SH-SY5Y (cell line): ENCODE measurements around the gene SLC35F6.

ENCODE experiments used
- GATA2 ChIP-seq: IDR thresholded peaks from 2 replicates; pipeline ENCODE4 v1.6.1; 2011; ENCODE audit warnings: mild to moderate bottlenecking, low read depth, low read length
- GATA3 ChIP-seq: IDR thresholded peaks from 2 replicates; pipeline ENCODE4 v1.6.1; 2011; ENCODE audit warnings: low read depth, mild to moderate bottlenecking, low read length, moderate library complexity

The SLC35F6 gene, protein sequence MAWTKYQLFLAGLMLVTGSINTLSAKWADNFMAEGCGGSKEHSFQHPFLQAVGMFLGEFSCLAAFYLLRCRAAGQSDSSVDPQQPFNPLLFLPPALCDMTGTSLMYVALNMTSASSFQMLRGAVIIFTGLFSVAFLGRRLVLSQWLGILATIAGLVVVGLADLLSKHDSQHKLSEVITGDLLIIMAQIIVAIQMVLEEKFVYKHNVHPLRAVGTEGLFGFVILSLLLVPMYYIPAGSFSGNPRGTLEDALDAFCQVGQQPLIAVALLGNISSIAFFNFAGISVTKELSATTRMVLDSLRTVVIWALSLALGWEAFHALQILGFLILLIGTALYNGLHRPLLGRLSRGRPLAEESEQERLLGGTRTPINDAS

DNA sequence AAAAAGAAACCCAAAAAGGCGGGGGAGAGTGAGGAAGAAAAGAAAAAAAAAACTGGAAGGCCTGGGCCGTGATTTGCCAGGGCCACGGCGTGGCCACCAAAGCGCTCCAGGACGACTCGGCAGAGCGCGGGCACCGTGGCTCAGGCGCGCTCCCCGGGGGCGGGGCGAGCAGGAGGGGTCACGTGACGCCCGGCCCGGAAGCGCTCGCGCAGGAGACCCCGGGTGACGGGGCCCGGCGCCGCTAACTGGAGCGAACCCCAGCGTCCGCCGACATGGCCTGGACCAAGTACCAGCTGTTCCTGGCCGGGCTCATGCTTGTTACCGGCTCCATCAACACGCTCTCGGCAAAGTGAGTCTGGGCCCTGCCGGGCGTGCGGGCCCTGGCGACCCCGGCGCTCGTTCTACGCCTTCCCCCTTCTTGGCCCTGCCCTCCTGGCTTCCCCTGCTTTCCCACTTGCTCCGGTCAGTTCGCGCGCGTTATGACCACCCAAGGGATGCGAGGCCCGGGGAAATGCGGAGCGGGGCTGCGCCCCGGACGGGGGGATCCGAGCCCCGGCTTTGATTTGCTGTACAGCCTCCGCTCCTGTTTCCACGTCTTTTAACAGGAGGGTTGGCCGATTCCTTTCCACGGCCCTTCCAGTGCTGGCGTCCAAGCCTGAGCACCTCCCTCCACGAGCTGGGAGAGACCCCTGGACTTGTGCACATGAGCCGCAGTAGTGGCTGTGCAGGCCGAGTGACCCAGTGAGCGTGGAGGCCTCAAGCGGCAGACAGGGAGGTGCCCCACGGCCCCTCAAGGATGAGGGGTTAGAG lies at the start of gene SLC35F6:
Gene SLC35F6, plus strand, starts transcription at position 207 of the 810 bp plus-strand sequence. Its CDS starts 66 bp downstream, at position 273.
- TF ChIP-seq GATA2 (no peak), GATA3 (no peak)

DNA sequence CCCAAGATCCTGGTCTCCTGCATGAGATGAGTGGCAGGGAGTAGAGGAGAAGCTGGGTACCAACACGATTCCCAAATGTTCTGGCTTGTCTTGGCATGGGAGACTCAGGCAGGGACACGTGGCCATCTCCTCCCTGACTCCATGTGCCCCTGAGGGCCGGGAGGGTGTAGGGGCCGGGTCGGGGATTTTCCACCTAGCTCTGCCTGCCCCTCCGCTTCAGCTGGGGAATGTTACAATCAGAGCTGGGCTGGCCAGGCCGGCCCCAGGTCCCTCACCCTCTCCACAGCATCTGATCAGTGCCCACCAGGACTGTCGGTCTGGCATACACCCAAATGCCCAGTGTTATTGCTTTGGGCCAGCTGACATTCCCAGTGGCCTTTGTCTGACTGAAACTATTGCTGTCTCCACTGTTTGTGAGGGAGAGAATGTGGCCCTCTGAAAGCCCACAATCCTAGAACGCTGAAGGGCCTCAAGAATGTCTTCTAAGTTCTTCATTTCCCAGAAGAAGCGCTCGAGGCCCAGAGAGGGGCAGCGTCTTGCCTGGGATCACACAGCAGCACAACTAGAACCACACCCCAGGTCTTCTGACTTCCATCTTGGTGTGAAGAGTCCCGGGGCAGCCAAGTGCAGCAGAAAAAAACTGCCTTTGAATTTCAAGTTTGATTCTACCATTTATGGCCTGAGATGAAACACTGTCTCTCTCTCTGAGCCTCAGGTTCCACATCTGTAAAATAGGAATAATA lies 48.4 kb upstream of the SLC35F6 start:
- no peak for TF ChIP-seq GATA3
- no peak for TF ChIP-seq GATA2

DNA sequence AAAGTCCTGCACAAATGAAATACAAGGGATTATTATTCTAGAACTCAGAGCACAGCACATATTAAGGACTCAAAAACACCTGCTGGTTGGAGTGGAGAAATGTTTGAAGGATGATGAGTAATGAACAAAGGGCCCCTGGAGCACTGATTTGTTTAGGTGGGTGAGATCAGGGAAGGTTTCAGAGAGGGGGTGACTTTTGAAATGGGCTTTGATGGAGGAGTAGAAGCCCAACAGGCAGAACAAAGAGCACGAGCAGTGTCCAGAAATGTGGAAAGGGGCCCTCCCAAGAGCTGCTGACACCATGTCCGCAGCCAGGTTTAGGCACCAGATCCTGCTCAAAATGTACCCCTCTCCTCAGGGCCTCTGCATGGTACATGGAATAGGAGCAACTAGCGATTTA lies 47.7 kb upstream of the SLC35F6 start:
- no peak for TF ChIP-seq GATA2

DNA sequence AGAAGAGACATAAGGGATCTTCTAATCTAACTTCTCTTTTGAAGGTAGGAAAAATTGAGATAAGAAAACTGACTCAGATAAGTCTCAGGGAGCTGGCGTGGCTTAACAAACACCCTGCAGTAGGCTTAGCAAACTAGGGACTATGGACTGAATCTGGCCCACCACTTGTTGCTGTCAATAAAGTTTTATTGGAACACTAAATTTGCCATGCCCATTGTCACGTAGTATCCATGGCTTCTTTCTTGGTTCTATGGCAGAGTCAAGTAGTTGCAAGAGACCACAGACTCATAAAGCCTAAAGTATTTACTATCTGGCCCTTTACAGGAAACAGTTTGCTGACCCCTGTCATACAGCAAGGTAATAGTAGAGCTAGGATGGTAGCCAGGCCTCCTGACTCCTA lies 47.3 kb upstream of the SLC35F6 start:
- TF ChIP-seq GATA3 (no peak), GATA2 (no peak)

DNA sequence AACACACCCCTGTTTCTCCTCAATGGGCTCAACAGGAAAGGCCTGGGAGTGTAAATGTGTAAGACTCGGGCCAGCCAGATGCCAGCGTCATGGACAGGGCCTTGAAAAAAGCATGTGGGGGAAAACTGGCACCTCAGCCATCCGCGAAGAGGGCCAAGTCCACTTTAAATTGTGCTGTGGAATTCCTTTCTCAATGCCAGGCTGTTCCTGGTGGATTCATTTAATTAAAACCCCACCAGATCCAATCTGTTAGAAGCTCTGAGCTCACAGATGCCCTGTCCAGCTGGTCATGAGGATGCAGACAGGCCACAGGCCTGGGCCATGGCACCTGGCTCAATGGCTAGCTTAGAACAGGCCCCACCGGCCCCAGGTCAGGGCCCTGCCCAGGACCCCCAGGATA lies 46.7 kb upstream of the SLC35F6 start:
- TF ChIP-seq GATA3 (no peak), GATA2 (peak; percentile 87)

DNA sequence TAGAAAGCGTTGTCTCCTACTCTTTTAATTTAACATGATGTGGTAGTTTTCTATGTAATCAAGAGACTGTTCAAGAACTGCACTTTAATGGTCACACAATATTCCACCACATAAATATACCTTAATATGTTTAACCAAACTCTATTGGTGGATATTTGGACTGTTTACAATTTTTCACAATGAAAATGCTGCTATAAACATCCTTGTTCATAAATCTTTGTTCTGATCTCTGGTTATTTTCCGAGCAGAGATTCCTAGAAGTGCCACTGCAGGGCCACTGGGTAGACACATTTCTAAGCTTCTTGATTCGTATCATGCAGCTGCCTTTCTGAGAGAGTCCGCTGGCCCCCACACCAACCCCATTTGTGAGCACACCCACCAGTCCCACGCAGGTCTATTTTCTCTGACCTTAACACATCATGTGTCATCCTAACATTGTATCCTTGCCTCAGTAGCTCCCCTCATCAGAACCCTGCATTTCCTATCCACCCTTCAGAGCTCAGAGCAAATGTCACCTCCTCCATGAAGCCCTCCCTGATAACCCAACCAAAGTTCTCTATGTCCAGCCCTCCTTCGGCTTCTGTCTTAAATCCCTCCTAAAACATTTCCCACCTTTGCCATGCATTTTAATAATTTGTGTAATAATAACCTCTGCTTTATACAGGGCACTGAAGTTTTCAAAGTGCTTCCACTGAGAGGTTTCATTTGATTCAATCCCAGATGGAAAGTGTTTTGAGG lies 45.0 kb upstream of the SLC35F6 start:
- no peak for TF ChIP-seq GATA3
- no peak for TF ChIP-seq GATA2

DNA sequence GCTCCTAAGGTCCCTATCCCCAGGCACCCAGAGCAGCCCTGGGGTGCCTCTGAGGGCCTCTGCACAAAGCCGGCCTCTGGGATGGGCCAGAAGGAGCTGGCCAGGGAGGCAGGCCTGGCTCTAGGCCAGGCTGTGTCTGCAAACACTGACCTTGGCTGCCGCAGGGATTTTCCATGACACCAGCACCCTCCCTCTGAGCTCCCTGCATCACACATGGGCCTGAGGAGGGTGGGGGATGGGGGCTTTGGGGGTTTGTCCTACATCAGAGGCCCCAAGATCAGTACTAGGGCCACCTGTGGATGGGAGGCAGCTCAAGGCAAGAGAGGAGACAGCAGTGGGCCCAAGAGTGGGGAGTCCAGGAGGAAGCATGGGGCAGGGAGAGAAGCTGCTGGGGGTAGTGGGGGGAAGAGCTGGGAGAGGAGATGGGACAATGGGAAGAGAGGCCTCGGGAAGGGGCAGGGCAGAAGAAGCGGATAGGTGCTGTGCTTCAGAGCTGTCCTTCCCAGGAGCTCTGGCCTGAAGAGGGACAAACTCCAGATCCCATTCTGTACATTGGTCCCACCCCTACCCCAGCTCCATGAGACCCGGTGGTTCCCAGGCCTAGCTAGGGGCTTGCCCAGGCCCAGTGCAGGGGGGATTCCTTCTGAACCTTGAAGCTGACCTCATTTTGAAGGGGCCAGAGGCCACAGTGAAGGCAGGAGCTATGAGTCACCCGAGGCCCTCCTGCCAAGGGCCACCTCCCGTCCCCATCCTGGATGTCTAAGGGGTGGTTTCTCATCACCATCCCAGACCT lies 43.6 kb upstream of the SLC35F6 start:
- no peak for TF ChIP-seq GATA3
- no peak for TF ChIP-seq GATA2

DNA sequence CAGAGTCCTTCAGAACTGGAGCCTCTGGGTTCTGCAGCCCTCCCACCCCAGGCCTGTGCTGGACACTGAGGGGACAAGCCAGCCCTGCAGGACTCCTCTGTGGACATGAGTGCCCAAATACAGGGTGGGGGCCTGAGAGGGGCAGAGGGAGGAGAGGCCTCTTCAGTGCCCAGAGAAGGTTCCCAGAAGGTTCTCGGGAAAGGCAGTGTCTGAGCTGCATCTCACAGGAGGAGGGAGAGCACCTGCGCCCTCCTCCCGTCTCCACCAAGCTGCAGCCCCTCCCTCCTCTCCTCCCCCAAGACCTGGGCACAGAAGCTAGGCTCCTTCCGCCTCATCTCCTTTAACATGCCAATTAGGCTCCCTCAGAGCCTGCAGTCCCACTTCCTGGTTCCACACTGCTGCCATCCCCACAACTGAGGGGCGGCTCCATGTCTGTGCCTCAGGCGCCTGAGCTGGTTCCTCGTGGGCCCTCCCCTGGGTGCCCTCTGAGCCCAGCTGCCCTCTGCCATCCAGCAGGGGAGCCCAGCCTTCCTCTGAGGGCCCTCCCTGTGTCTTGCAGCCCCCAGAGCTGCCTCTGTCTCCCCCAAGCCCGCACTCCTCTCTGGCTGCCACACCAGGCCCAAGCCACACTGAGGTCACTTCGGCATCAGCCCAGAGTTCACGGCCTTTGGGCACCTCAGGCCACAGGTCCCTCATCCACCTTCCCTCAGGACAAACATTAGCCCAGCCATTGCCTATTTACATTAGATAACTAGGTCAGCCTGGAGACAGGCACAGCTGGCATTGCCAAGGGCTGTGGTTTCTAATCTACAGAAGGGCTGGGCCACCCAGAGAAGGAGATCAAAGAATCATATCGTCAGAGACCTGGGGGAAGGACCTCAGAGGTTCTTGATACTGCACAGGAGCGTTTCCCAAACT lies 42.7 kb upstream of the SLC35F6 start:
- TF ChIP-seq GATA2 (no peak), GATA3 (no peak)

DNA sequence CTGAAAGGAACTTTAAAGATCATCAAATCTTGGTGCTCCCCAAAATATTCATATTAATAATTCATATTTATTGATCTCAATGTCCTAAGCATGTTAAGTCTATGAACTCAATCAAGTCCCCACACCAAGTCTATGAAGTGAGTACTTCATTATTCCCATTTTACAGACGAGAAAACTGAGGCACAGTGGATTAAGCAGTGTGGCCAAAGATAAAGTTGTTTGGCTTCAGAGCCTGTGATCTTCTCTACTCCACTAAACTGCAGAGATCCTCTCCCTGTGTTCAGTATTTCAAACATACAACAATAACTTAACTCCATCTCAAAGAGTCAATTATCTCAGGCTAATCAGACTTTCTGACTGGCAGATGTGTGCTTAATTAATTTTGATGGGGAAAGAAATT lies 41.8 kb upstream of the SLC35F6 start:
- TF ChIP-seq GATA2, result no peak
- no peak for TF ChIP-seq GATA3

DNA sequence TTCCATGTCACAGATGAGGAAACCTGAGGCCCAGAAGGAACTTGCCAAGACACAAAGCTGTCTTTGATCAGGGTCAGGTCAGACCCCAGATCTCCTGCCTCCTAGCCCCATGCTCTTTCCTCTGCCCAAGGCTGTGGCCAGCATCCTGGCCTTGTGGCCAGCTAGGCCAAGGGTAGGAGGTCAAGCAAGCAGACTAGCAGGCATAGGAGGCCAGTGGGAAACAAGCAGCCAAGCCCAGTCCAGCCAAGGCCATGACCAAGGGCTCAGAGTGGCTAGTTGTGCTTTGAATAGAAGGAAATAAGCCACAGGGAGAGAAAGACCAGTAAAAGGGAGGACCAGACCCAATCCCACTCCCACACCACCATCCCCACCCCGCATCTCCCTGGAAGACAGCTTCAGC lies 41.2 kb upstream of the SLC35F6 start:
- no peak for TF ChIP-seq GATA3
- TF ChIP-seq GATA2, result no peak

DNA sequence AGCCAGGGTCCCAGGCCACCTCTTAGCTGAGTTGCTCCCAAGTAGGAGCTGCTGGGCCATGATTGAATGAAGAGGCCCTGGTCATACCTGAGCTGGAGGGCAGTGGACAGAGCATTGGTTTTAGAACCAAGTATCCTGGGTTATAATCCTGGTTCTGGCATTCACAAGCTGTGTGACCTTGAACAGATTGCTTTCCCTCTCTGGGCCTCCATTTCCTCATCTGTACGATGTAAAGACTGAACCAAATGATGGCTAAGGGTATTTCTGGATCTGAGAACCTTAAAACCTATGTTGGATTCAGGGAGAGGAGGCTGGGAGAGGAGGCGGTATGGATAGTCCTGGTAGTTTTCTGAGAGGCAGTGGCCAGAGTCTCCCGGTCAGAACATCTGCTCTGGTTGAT lies 40.6 kb upstream of the SLC35F6 start:
- no peak for TF ChIP-seq GATA3
- TF ChIP-seq GATA2, result no peak
